Omental fat pad (tissue), 4 donors: ENCODE measurements around the gene DBN1. TPM values are rescaled to one million over a fixed set of nuclear protein-coding genes. Genes with fewer than 3 reads are reported as not detected.

Source experiments
- ATAC-seq: fragments of 150-250 bp; one replicate; pipeline ENCODE4 v1.9.1; 2016; ENCODE audit warnings: mild to moderate bottlenecking, moderate library complexity; ENCODE audit not compliant: low FRiP score
- DNase-seq: peaks from one replicate; pipeline ENCODE4 v3.0.0-alpha.2; 2019; ENCODE audit warnings: low spot score
- CTCF ChIP-seq, 3 donors: fragments of 450-650 bp; IDR thresholded peaks; one replicate each; pipeline ENCODE4 v1.5.1; 2016 to 2017; ENCODE audit warnings: antibody characterized with exemption in 3 of 3, mild to moderate bottlenecking in 3 of 3, moderate library complexity in 2 of 3
- total RNA-seq, 4 donors: library from RNA; depleted of rRNA; stranded (reverse); fragments of >200 nt; gene quantifications; one replicate each; pipeline ENCODE4 v1.1.0, GENCODE V29; 2016

Gene DBN1
- total RNA-seq, 4 donors from 2014 or later = 33.5 to 78.5 (median 38.3) TPM

DNA sequence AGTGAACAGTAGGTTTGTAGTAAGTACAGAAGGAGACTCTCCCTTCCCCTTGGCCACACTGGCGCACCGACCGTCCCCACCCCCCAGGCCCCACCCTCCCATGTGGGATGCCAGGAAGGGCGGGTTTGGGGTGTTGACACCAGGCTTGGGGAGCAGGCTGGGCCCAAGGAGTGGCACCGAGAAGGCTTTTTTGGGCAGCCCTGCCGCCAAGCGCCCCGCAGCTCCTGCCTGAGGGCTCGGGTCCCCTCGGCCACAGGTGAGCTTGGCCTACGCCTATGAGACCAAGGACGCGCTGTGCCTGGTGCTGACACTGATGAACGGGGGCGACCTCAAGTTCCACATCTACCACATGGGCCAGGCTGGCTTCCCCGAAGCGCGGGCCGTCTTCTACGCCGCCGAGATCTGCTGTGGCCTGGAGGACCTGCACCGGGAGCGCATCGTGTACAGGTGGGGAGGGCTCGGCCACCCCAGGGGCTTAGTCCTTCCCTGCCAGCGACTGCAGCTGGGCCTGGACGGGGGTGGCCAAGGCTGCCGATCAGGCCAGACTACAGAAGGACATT lies 39.7 kb downstream of the DBN1 start:
- ATAC-seq (no peak), DNase-seq (no peak)
- TF ChIP-seq CTCF (IDR thresholded peaks at IDR 0.05) = no peak

DNA sequence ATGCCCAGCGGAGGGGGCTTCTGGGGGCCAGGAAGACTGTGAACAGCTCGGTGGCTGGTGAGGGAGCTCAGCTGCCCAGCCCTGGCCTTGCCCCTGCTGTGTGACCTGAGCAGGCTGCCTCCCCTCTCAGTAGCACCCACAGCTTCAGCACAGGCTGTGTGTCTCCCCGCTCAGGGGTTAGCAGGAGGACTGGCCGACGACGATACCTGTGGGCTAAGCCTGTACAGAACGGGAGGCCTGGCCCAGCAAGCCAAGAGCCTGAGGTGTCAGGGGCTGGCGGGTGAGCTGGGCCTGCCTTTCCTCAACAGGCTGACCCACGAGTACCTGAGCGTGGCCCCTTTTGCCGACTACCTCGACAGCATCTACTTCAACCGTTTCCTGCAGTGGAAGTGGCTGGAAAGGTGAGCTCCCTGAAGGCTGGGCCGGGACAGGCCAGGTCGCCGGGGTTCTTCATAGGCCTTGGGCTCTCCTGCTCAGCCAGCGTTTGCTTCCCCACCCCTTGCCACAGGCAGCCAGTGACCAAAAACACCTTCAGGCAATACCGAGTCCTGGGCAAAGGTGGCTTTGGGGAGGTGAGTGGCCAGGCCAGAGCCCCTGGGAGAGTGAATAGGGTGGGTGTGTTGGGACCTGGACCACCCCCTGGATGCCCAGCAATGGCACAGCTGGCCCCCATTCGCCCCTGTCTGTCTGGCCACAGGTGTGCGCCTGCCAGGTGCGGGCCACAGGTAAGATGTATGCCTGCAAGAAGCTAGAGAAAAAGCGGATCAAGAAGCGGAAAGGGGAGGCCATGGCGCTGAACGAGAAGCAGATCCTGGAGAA lies 40.4 kb downstream of the DBN1 start:
- TF ChIP-seq CTCF (IDR thresholded peaks at IDR 0.05) = no peak
- no peak for DNase-seq
- no peak for ATAC-seq

- DNase-seq (no peak), ATAC-seq (no peak)
- no peak for TF ChIP-seq CTCF (IDR thresholded peaks at IDR 0.05)
Measured at GRCh38 chr5:177432143-177432838, 41.1 kb downstream of the DBN1 start.

- no peak for ATAC-seq
- no peak for DNase-seq
- no peak for TF ChIP-seq CTCF (IDR thresholded peaks at IDR 0.05)
Measured at GRCh38 chr5:177431317-177432142, 41.9 kb downstream of the DBN1 start.

GRCh38 chr5:177430972-177431316 lies 42.5 kb downstream of the DBN1 start:
- ATAC-seq (no peak), DNase-seq (no peak)
- TF ChIP-seq CTCF (IDR thresholded peaks at IDR 0.05) = no peak

DNA sequence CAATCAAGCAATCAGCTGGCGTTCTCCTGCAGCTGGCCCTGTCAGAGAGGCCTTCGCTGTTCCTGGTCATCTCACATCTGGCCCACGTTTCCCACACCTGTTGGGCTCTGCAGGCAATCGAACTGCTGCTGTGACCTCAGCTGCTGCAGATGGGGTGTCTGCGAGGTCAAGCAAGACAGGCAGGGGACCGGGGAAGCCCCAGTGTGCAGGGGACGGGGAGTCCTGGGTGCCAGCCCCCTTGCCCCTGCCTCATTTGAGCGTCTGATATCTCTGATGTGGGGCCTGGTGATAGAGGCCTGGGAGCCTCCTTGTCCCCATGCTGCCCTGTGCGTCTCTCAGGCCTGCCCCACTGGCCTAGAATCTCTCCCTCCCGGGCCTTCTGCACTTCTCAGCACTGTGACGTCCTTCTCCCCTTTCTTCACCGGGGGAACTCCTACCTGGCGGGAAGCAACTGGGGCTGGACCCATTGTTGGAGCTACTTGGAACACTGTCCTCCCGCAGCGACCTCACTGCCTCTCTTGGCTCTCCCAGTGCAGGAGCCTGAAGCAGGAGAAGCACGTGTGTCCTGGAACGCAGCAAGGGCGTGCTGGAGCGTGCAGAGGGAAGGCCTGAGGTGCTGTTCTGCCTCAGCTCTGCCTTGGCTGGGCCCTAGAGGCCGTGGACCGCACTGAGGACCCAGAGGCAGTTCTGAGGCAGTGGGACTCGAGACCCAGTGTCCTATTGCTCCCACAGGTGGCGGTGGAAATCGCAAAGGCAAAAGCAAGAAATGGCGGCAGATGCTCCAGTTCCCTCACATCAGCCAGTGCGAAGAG lies 43.1 kb downstream of the DBN1 start:
- no peak for DNase-seq
- TF ChIP-seq CTCF (IDR thresholded peaks at IDR 0.05) = no peak
- no peak for ATAC-seq
